ENCODE results near the gene WNT5B. TPM values are rescaled to one million over a fixed set of nuclear protein-coding genes. Genes with fewer than 3 reads are reported as not detected.

Gene WNT5B
- total RNA-seq, 1 experiment from 2014 or later = 0.69 TPM

GRCh38 chr12:1661553-1662335 lies 32.7 kb downstream of the WNT5B start:
- DNase-seq (ENCODE audit: low read depth, low spot score) = peak; percentile 67
- in situ Hi-C loops (cut with HindIII; ENCODE audit: low pct_unique_long_range_greater_than_20kb, low sequenced_read_pairs) = loop anchor here (25.0 kb wide), 1 partner anchor 126 kb away; no protein-coding TSS in a partner anchor

- in situ Hi-C loops (cut with HindIII; ENCODE audit: low pct_unique_long_range_greater_than_20kb, low sequenced_read_pairs) = loop anchor here (25.0 kb wide), 1 partner anchor 124 kb away; no protein-coding TSS in a partner anchor
- no peak for DNase-seq (ENCODE audit: low read depth, low spot score)
Measured at GRCh38 chr12:1662761-1663439, 33.9 kb downstream of the WNT5B start.

- no peak for DNase-seq (ENCODE audit: low read depth, low spot score)
- in situ Hi-C loops (cut with HindIII; ENCODE audit: low pct_unique_long_range_greater_than_20kb, low sequenced_read_pairs) = loop anchor here (25.0 kb wide), 1 partner anchor 124 kb away; no protein-coding TSS in a partner anchor
Measured at GRCh38 chr12:1663440-1664132, 34.6 kb downstream of the WNT5B start.

DNA sequence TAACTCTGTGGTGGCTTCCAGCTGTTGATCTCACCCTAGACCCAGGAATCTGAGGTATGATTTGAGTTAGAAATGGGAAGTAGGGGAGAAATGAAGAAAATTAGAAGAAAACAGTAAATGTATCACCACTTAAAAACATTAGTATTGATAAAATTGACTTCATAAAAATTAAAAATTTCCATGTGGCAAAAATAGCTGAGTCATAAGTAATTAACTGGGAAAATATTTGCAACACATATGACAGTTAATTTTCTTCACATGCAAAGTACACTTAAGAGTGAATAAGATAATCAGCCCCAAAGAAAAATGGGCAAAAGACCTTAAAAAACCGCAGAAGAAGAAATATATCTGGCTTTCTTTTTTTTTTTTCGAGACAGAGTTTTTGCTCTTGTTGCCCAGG lies 36.3 kb downstream of the WNT5B start:
- DNase-seq (ENCODE audit: low read depth, low spot score) = no peak
- in situ Hi-C loops (cut with HindIII; ENCODE audit: low pct_unique_long_range_greater_than_20kb, low sequenced_read_pairs) = loop anchor here (25.0 kb wide), 1 partner anchor 122 kb away; no protein-coding TSS in a partner anchor

DNA sequence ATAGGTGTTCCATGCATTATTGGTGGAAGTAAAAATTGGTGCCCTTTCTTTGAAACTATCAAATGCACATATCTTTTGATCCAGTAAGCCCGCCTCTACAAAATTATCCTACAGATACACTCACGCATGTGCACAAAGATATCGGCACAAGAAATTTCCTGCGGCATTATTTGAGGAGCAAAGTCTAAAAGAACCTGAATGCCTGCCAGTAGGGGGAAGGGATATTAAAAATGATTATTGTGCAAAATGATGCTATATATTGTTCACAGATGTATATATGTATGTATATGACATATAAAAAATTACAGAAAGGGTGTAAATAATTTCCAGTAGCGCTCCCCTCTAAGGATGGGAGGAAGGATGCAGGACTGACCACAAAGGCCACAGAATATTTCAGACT lies 37.2 kb downstream of the WNT5B start:
- in situ Hi-C loops (cut with HindIII; ENCODE audit: low pct_unique_long_range_greater_than_20kb, low sequenced_read_pairs) = loop anchor here (25.0 kb wide), 1 partner anchor 121 kb away; no protein-coding TSS in a partner anchor
- DNase-seq (ENCODE audit: low read depth, low spot score) = no peak

- in situ Hi-C loops (cut with HindIII; ENCODE audit: low pct_unique_long_range_greater_than_20kb, low sequenced_read_pairs) = loop anchor here (25.0 kb wide), 1 partner anchor 121 kb away; no protein-coding TSS in a partner anchor
- DNase-seq (ENCODE audit: low read depth, low spot score) = no peak
Measured at GRCh38 chr12:1666685-1667162, 37.7 kb downstream of the WNT5B start.

DNA sequence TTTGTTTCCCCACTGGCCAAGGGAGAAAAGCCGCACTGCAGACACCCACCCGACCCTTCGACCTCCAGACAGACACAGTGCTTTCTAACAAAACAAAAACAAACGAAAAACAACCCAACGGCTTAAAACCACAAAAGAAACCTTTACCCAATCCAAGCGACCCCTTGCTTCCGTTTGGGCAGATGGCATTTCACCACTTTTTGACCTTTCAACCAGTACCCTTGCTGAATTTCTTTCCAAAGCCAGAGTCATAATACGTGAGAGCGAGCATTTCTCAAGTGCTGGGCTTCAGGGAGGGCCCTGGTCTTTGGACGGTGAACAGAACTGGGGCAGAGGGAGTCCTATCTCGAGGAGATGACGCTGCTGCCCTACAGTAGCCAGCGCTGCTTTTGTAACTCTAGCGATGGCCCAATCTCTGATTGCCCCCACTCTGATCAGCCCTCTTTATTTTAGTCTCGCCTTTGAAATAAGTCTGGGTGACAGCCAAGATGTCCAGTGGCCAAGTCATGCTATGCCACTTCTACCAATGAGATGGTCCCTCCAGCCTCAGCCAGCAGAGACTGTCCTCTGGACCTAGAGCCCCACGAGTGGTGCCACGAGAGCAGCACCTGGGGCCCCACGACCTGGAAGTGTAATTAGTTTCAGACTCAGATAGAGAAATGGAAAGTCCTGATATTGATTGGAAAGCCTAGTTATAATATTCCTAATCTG lies 40.0 kb downstream of the WNT5B start:
- in situ Hi-C loops (cut with HindIII; ENCODE audit: low pct_unique_long_range_greater_than_20kb, low sequenced_read_pairs) = loop anchor here (25.0 kb wide), 1 partner anchor 118 kb away; no protein-coding TSS in a partner anchor
- DNase-seq (ENCODE audit: low read depth, low spot score) = no peak

DNA sequence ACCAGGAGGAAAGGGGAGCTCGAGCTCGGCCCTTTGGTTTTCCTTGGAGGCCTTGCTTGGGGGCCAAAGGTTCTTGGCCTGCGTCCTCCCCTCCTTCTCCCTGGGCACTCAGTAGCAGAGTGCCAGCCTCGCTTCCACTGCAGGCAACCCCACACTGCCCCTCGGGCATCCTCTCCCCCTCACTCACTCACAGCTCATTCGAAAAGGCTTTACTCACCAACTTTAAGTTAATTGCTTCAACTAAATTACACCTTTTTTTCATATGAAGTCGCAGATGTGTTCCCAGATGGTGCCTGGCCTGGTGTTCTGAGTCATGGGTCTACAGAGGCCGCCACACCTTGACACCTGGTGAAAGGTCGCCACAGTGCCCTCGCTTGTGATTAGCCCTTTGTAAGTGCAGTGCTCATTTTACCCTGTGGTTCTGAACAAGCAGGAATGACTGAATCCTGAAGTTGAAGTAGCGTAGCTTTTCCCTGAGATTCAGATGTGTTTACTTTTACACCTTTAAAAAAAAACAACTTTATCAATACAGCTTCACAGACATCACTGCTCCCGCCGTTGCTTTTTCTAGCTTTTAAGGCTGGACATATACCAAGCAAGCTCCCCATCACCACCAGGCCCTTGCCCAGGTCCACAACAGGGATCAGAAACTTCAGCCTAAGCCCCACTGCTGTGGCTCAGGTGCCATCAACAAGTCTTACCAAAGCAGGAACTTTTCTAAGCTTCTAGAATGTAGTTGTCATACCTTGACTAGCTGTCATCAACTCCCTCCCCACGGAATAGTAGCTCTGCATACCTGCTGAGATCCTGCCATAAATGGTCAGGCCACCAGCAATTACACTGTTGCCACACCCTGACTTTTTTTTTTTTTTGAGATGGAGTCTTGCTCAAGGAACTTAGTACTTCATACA lies 41.6 kb downstream of the WNT5B start:
- no peak for DNase-seq (ENCODE audit: low read depth, low spot score)
- in situ Hi-C loops (cut with HindIII; ENCODE audit: low pct_unique_long_range_greater_than_20kb, low sequenced_read_pairs) = loop anchor here (25.0 kb wide), 1 partner anchor 117 kb away; no protein-coding TSS in a partner anchor

GRCh38 chr12:1676043-1676442 lies 47.0 kb downstream of the WNT5B start:
- in situ Hi-C loops (cut with HindIII; ENCODE audit: low pct_unique_long_range_greater_than_20kb, low sequenced_read_pairs) = no loop called here
- DNase-seq (ENCODE audit: low read depth, low spot score) = no peak

DNA sequence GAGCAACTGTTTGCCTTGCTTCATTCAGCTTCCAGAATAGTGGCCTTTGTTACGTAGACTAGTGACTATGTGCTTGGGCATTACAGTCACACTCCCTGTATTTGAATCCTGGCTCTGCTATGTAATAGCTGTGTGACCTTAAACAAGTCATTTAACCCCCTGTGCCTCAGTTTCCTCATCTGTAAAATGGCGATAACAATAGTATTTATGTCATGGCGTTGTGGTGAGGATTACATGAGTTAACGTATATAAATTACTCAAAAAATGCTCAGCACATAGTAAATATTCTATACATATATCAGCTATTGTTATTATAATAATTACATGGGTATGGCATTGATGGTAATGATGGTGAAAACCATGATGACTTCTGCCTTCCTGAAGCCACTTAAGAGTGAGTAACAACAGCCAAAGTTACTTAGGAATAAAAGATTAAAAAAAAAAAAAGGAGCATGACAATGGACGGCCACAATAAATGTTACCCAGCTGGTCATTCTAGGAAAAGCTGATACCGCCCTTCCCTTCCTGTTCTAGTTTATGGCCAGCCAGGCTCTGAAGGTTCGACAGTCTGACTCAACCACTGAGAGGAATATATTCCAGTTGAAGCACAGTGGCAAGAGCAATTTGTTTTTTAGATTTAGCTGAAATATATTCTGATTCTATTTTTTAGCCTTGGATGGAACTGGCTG lies 51.9 kb downstream of the WNT5B start:
- in situ Hi-C loops (cut with HindIII; ENCODE audit: low pct_unique_long_range_greater_than_20kb, low sequenced_read_pairs) = no loop called here
- DNase-seq (ENCODE audit: low read depth, low spot score) = no peak

DNA sequence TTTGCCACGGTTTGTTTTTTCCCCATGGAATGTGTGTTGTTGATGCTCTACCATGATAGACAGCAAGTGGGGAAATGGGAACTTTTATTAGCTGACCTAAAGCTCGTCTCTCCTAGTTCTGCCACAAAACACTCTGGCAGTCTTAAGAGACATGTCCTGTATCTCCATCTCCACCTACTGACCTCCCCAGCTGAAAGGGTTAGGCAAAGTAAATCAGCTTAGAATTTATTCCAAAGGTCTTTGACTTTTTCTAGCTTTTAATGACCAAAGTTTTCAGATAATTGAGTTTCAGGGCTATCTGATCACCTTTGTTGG lies 52.4 kb downstream of the WNT5B start:
- in situ Hi-C loops (cut with HindIII; ENCODE audit: low pct_unique_long_range_greater_than_20kb, low sequenced_read_pairs) = no loop called here
- no peak for DNase-seq (ENCODE audit: low read depth, low spot score)

GRCh38 chr12:1688086-1688710 lies 59.2 kb downstream of the WNT5B start:
- no peak for DNase-seq (ENCODE audit: low read depth, low spot score)
- in situ Hi-C loops (cut with HindIII; ENCODE audit: low pct_unique_long_range_greater_than_20kb, low sequenced_read_pairs) = no loop called here

GRCh38 chr12:1690578-1691122 lies 61.6 kb downstream of the WNT5B start, which contains the start of gene ADIPOR2:
Gene ADIPOR2 (plus strand): TSS chr12:1691070. CDS start chr12:1754344, 63,274 bp downstream.
- peak; percentile 97 for DNase-seq (ENCODE audit: low read depth, low spot score)
- in situ Hi-C loops (cut with HindIII; ENCODE audit: low pct_unique_long_range_greater_than_20kb, low sequenced_read_pairs) = no loop called here

DNA sequence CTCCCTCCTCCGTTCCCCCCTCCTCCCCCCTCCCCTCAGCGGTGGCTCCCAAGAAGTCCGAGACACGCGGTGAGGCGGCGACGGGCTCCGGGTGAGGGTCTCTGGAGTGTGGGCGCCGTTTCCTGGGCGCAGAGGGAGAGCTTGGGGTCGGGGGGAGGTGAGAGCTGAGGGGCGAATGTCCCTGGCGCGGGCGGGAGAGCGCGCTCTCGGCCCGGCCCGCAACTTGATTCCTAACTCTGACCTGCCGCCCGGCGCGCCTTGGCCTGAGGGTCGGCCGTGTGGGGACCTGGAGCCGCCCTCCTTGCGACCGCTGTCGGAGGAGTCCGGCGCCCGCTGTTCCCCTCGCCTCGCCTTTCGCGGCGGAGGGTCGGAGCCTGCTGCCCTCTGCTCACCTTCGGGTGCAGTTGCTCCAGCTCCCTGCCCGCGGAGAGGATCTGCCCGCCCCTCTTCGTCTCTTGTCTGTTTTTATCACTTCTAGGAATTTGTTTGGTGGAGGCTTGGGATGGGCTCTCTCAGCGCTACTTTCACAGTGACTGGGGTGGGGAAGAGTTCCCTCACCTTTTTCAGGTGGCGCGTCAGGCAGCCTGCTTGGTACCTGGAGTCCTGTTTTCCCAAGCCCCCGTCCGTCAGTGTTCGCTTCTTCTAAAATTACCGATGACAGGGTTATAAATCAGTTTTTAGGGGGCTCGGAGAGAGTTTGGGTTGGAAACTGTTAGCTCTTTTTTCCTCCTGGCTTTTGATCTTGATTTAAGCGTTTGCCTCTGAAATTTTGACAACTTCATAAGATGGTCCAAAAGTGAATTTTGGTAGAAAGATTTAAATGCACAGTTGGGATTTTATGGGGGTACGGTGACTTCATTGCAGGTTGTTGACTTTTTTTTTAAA lies 62.3 kb downstream of the WNT5B start:
- DNase-seq (ENCODE audit: low read depth, low spot score) = peak; percentile 19
- in situ Hi-C loops (cut with HindIII; ENCODE audit: low pct_unique_long_range_greater_than_20kb, low sequenced_read_pairs) = no loop called here
